ENCODE measurements around the gene KLF9.

DNA sequence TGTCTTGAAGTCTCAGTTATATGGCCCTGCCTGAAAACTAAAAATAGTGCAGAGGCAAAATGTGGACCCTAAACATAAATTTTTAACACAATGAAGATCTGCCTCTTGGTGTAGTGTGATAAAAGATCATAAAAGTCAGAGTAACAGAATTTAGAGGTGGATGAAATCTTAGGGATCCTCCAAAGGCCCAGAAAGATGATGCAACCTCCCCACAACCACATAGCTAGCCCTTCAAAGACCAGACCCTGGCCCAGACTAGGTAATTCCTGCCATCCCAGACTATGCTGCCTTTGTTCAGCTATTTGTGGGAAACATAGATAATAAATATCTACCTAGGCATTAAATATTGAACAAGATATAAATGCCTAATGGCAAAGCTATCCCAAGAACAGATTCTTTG, 15.3 kb downstream of the KLF9 start:
- no peak for TF ChIP-seq CTCF (IDR thresholded peaks at IDR 0.05; ENCODE audit: low read length)
- TF ChIP-seq EZH2 (IDR thresholded peaks at IDR 0.05; ENCODE audit: borderline replicate concordance, low read length): no peak
